KOPT-K1 (cell line): ENCODE data around the gene SIRT1.
A peak's percentile ranks its signal among the peaks of the same experiment; 100 is the strongest.
"Not testable (repeated sequence)": the region's sequence is repeated elsewhere in the genome, so short reads cannot be mapped to it uniquely, and the experiment has no call there.

Experiments used
- H3K27ac ChIP-seq: fragments of 200-600 bp; sonication (generic); 2 replicates; pipeline ENCODE4 v1.5.1; 2016; ENCODE audit warnings: antibody characterized with exemption, mild to moderate bottlenecking, low read depth, low read length; ENCODE audit not compliant: poor library complexity, severe bottlenecking
- H3K36me3 ChIP-seq: fragments of 200-600 bp; sonication (generic); 2 replicates; pipeline ENCODE4 v1.5.1; 2017; ENCODE audit warnings: antibody characterized with exemption, mild to moderate bottlenecking, low read length, moderate library complexity; ENCODE audit not compliant: insufficient read depth
- H3K9me3 ChIP-seq: fragments of 200-600 bp; sonication (generic); 2 replicates; pipeline ENCODE4 v1.5.1; 2017; ENCODE audit warnings: antibody characterized with exemption, low read length, mild to moderate bottlenecking; ENCODE audit not compliant: insufficient read depth, poor library complexity, severe bottlenecking

SIRT1 gene

DNA sequence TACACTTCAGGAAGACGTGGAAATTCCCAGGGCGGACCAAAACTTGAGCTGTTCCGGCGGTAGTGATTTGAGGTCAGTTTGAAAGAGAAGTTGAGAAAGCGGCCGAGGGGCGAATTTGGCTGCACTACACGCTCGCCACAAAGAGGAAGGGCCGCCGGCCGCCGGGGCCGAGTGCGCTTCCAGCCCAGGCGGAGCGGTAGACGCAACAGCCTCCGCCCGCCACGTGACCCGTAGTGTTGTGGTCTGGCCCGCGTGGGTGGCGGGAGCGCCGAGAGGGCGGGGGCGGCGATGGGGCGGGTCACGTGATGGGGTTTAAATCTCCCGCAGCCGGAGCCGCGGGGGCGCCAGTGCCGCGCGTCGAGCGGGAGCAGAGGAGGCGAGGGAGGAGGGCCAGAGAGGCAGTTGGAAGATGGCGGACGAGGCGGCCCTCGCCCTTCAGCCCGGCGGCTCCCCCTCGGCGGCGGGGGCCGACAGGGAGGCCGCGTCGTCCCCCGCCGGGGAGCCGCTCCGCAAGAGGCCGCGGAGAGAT is at the start of gene SIRT1:
Gene SIRT1 (plus strand): TSS at position 344 of the 529 bp plus-strand sequence. CDS start 66 bp downstream, at position 410.
- no peaks in the 10 kb centered on the region for H3K9me3 ChIP-seq
- peak within 1 kb of the TSS; percentile 81 for H3K27ac ChIP-seq
- H3K36me3 ChIP-seq, result peaks cover 26% of the 10 kb centered on the region

DNA sequence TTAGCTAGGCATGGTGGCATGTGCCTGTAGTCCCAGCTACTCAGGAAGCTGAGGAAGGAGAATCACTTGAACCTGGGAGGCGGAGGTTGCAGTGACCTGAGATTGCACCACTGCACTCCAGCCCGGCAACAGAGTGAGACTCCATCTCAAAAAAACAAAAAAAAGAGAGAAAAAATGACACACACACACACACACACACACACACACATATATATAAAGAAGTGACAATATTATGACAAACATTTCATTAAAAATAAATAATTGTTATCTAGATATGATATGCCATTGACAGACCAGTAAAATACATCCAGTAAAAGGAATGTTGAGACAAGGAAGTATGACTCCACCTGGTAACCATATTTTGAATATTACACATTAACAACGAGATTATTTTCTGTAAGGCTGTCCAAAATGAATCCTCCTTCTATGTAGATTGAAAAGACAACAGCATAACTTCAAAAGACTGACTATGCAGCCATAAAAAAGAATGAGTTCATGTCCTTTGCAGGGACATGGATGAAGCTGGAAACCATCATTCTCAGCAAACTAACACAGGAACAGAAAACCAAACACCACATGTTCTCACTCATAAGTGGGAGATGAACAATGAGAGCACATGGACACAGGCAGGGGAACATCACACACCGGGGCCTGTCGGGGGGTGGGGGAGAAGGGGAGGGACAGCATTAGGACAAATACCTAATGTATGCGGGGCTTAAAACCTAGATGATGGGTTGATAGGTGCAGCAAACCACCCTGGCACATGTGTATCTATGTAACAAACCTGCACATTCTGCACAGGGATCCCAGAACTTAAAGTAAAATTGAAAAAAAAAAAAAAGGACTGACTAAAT is 48.7 kb upstream of the SIRT1 start:
- H3K9me3 ChIP-seq, H3K27ac ChIP-seq, H3K36me3 ChIP-seq: not testable (repeated sequence)

DNA sequence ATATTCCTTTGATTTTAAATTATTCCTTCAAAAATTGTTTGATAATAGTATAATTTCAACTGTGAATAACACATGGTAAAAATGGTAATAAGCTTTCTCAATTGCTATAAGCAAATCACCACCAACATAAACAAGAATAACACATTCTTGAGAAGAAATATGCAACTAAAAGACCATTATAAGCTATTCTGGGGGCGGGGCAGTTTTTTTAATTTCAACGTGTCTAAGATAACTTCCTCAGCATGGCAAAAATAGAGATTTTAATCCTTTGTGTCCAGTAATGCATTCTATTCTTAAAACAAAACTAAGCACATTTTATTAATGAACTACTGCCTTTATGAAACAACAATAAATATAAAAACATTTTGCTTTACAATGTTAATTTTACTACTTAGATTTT is 48.0 kb upstream of the SIRT1 start:
- H3K9me3 ChIP-seq, result peaks cover 1% of the 10 kb centered on the region
- no peak overlapping the region for H3K27ac ChIP-seq
- no peaks in the 10 kb centered on the region for H3K36me3 ChIP-seq

DNA sequence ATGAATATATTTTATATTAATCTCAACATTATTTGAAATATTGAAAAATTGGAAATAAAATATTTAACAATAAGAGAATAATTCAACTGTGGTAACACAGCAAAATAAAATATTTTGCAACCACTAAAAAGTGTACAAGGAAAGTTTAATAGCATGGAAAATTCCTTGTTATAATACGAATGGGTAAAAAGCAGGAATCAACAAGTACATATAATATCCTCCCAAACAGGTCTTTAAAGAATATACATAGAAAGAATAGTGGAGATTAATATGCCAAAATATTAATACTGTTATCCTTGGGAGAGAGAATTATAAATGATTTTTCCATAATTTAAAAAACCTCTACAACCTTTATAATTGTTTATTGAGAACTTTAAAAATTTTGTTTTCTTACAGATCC is 47.5 kb upstream of the SIRT1 start:
- no peak overlapping the region for H3K27ac ChIP-seq
- H3K36me3 ChIP-seq, result no peaks in the 10 kb centered on the region
- peaks cover 6% of the 10 kb centered on the region for H3K9me3 ChIP-seq

DNA sequence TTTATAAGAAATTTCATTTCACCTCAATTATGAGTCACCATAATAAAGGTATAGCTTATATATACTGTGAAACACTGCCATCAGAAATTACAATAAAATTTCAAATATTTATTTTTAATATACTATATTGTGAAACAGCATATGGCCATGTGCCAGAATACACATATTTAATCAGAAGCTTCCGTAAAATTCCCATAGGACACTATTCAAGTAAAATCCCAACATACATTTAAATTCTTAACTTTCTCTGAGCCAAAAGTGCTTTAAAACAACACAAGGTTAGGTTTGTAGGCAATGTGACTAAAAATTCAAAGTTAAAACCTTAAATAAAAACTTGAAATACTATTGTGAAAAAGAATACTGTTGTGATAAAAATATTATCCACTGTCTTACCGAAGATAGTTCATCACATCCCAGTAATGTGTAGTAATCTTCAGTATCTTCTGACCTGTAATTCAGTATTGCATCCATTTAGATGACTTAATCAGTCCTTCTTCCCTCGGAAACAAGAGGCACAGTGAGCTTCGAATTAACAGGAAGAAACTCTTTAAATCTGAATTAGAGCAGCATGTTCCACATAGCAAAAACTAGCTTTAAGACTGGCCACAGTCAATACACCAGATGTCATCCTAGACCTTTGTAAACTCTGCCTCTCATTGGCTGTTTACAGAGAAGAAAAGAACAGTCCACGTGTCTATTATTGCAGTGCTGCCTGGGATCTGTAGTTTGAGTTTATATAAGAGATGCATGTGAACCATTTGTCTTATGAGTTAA is 46.7 kb upstream of the SIRT1 start, which contains the start of gene DNAJC12:
Gene DNAJC12 (minus strand): TSS at position 648 of the 774 bp plus-strand sequence. CDS start 177 bp downstream, at position 471.
- Histone ChIP-seq H3K36me3 (no peaks in the 10 kb centered on the region), H3K9me3 (peaks cover 9% of the 10 kb centered on the region), H3K27ac (no peak within 1 kb of the TSS)

DNA sequence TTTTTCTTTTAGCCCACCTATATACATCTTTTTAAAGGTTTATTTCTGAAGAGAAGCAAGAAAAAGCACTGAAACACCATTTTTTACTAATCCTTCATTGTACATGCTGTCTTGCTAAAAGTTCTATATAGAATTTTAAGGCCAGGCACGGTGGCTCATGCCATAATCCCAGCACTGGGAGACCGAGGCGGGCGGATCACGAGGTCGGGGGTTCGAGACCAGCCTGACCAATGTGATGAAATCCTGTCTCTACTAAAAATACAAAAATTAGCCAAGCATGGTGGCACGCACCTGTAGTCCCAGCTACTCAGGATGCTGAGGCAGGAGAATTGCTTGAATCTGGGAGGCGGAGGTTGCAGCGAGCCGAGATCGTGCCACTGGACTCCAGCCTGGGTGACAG is 44.9 kb upstream of the SIRT1 start:
- H3K27ac ChIP-seq, H3K36me3 ChIP-seq, H3K9me3 ChIP-seq: not testable (repeated sequence)

DNA sequence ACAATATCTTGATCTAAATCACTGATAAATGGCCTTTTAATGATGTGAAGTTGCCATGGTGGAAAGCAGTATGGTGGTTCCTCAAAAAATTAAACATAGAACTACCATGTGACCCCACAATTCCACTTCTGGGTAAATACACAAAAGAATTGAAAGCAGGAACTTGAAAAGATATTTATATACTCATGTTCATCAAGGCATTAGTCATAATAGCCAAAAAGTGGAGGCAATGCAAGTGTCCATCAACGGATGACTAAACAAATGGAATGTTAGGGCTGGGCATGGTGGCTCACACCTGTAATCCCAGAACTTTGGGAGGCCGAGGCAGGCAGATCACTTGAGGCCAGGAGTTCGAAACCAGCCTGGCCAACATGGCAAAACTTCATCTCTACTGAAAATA is 44.5 kb upstream of the SIRT1 start:
- H3K36me3 ChIP-seq, result no peaks in the 10 kb centered on the region
- peaks cover 9% of the 10 kb centered on the region for H3K9me3 ChIP-seq
- no peak overlapping the region for H3K27ac ChIP-seq

DNA sequence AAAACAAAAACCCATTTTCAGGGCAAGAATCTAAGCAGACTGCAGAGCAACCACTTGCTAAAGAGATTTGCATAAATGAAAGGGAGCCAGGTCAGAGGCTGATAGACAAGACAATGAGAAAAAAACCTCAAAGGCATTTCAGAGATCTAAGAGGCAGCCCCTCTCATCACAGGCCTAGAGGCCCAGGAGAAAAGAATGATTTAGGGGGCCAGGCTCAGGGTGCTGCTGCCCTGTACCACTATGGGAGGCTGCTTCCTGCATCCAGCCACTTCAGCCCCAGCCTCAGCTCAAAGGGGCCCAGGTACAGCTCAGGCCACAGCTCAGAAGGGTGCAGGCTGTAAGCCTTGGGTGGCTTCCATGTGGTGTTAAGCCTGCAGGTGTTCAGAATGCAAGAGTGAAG is 42.7 kb upstream of the SIRT1 start:
- H3K9me3 ChIP-seq, result peaks cover 9% of the 10 kb centered on the region
- H3K27ac ChIP-seq, result no peak overlapping the region
- H3K36me3 ChIP-seq, result no peaks in the 10 kb centered on the region

DNA sequence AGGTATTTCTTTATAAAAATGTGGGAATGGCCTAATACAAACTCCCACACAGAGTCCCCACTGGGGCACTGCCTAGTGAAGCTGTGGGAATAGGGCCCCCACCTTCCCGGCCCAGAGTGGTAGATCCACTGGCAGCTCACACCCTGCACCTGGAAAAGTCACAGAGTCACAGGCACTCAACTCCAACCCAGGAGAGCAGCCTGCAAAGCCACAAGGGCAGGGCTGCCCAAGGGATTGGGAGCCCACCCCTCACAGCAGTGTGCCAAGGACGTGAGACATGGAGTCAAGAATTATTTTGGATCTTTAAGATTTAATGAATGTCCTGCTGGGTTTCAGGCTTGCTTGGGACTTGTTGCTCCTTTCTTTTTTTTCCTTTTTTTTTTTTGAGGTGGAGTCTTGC is 41.2 kb upstream of the SIRT1 start:
- H3K9me3 ChIP-seq, result peaks cover 9% of the 10 kb centered on the region
- H3K27ac ChIP-seq, result no peak overlapping the region
- no peaks in the 10 kb centered on the region for H3K36me3 ChIP-seq

DNA sequence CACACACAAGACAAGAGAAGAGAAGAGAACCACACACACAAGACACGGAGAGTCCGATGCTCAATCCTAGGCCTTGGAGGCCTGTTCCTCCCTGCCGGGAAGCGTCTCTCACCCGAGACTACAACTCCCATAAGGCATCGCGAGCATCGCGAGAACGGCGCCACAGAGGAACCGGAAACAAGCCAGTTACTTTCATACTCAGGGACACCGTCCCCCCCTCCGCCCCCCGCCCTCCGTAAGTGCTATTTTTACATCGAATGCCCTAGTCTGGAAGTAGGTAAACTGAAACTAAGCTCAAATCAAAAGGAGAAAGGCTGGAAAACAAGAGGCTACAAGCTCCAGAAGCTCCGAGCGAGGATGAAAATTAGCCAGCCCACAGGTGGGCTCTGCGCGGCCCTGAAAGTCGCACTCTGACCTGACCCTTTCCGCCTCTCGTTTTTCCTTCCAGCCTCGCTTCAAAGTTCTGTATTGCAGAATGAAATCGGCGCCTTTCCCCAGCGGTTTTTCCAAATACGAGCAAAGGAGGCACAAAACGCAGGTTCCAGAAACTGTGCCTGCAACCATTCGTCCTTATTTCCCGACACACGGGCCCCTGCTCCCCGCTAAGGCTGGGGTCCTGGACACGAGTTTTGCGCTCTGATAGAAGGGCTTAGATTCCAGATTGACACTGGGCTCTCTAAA is 35.0 kb upstream of the SIRT1 start:
- H3K27ac ChIP-seq, result peak overlapping the region; percentile 91
- no peaks in the 10 kb centered on the region for H3K9me3 ChIP-seq
- no peaks in the 10 kb centered on the region for H3K36me3 ChIP-seq

DNA sequence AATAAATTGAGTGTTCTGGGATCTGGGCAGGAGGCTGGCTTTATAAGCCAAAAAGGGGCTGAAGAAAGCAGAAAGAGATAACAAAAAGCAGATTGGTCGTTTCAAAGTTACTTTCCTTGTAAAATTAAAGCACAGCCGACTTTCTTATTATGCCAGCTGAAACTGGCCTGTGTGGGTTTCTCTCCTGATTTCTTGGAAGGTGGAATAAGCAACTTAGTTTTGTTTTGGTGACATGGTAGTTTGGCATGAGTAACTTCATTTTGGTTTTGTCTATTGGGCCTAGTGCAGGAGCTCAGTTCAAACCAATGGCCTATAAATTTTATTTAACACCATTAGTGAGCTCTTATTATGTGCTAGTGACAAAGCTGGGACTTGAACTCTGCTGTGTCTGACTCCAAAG is 33.3 kb upstream of the SIRT1 start:
- no peaks in the 10 kb centered on the region for H3K36me3 ChIP-seq
- H3K9me3 ChIP-seq, result no peaks in the 10 kb centered on the region
- no peak overlapping the region for H3K27ac ChIP-seq

DNA sequence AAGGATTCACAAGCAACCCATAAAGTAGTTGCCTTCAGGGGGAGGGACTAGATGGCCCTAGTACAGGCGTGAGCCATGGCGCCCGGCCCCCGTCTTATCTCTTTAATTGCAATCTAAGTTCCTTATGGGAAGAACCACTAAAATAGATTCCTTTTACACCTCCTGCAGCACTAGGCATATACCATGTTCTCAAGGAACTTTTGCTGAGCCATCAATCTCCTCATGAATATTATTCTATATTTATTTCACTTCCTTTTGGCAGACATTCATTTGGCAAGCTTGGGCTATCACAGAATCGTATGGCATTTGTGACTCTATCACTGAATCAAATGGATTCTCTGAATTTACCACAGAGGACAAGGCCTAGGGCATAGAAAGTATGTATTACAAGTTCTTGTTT is 31.7 kb upstream of the SIRT1 start:
- Histone ChIP-seq H3K36me3 (no peaks in the 10 kb centered on the region), H3K27ac (no peak overlapping the region), H3K9me3 (no peaks in the 10 kb centered on the region)

DNA sequence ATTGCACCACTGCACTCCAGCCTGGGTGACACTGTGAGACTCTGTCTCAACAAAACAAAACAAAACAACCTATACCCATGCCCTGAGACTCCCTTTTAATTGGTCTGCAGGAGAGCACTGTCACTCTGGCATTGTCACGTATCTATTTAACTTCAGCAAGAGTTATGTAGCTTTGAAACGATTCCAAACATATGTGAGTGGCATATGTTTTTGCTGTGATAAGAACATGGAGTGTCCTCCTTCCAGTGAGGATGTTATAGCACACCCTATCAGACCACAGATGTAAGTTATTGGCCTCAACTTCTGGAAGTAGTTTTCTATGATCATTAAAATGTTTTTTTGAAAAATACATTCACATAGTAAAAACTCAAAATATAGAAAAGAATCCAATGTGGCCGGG is 30.9 kb upstream of the SIRT1 start:
- H3K36me3 ChIP-seq, result no peaks in the 10 kb centered on the region
- H3K27ac ChIP-seq, result no peak overlapping the region
- no peaks in the 10 kb centered on the region for H3K9me3 ChIP-seq

DNA sequence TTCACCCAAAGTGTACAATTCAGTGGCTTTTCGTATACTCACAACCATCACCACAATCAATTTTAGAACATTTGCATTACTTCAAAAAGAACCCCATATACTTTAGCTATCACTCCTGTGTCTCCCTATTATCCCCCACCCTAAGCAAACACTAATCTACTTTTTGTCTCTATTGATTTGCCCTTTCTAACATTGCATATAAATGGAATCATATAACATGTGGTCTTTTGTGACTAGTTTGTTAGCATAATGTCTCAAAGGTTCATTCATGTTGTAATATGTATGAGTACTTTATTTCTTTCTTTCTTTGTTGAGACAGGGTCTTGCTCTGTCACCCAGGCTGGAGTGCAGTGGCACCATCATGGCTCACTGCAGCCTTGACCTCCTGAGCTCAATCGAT is 25.5 kb upstream of the SIRT1 start:
- H3K27ac ChIP-seq, result no peak overlapping the region
- H3K36me3 ChIP-seq, result no peaks in the 10 kb centered on the region

More for the DNA sequence above, 25.5 kb upstream of the SIRT1 start:
- H3K9me3 ChIP-seq, result no peaks in the 10 kb centered on the region
